Stimulated activated naive CD4-positive, alpha-beta T cell treated with Interleukin-2 at 50 U/mL for 16 hours (primary cell): Measurements from ENCODE around the gene GGNBP2.
A peak's percentile ranks its signal among the peaks of the same experiment; 100 is the strongest.

ENCODE experiments used
- DNase-seq: peaks from one replicate; lab custom pipeline; 2025; lab: John Stamatoyannopoulos, UW

GGNBP2 gene

DNA sequence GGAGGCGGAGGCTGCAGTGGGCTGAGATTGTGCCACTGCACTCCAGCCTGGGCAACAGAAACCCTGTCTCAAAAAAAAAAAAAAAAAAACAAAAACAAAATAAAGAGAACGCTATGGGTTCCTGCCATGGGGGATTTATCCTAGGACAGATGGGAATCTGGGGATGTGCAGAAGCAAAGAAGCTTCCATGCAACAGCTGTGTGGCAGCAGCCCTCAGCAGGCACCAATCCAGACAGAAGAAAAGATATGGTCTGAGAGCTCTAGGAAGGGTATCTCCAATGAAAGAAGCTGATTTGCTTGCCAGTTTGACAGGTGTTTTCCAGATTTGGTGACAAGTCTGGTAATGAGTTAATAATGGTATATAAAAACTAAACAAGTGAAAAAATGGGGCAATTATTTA, 21.6 kb upstream of the GGNBP2 start:
- DNase-seq: no peak

DNA sequence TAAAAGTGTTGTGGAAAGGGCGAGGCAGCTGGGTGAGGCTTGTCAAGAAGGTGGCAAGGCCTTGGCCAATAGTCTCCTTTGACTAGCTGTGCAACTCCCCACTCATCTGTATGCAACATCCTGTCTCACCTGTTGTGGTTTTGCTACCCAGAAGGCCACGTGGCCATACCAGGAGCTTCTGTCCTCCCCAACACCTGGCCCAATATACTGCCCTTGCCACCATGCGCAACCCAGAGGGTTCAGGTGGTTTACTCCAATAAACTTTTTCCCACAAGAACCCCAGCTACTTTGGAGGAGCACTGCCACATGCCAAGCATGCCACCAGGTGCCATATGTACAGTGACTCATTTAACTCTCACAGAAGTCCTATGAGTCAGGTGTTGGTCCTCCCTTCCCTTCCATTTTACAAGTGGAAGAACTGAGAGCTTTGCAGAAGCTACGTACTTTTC, 20.3 kb upstream of the GGNBP2 start:
- DNase-seq: no peak

DNA sequence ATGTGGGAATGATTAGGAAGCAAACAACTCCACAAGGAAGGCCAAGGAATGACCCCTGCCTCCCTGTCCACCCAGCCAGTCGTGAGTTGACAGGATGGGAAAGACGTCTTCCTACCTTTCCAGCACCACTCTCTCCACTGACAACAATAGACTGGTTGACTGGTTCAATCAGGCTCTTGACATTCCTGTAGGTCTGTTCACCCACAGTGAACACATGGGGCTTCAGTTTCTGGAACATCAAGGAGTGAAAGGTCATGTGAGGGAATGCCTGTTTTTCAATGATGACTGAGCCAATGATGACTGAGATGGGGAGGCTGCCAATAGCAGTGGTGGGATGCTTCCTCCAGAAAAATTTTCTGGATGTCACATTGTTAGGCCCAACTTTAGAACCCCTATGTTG, 19.6 kb upstream of the GGNBP2 start:
- DNase-seq: no peak

DNA sequence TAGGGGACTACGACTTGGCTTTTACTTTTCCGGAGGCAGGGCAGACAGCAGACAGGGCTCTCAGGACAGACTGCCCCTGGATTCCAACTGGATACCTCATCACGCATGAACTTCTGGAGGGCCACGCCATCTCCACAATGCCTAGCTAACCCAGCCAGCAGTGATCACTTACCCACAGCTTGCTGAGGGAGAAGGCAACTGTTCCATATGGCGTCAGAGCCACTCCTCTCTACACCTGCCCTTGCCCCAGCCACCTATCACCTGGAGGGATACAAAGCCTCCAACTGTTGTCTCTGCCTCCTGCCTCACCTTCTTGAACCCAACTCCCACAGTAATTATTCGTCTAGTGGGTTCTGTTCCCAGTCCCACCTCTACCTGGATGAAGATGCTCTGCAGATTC, 18.8 kb upstream of the GGNBP2 start:
- DNase-seq: no peak

DNA sequence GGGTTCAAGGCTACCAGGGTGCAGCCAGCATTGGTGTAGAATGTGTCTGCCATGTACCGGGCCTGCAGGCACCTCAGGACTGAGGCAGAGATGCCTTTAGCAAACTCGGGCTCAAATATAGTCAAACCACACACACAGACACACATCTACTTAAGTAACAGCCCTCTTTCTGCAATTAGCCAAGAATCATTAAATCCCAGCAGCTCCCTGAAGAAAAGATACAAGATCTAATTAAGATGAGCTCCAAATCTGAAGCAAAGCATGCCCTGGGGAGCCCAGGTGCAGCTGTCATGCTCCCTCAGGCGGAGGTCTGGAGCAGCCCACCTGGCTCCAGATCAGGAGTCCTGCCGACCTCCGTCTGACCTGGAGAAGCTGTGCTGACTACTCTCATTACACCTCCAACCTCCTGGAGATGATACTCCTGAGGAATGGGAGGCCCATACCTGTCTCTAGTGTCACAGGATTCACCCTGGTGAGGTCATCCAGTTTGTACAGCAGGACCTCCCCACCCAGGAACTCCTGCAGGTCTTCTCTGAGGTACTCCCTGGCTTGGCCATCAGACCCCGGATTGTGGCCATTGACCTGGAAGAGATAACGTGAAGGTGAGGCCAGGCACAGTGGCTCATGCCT, 17.0 kb upstream of the GGNBP2 start:
- DNase-seq: no peak

DNA sequence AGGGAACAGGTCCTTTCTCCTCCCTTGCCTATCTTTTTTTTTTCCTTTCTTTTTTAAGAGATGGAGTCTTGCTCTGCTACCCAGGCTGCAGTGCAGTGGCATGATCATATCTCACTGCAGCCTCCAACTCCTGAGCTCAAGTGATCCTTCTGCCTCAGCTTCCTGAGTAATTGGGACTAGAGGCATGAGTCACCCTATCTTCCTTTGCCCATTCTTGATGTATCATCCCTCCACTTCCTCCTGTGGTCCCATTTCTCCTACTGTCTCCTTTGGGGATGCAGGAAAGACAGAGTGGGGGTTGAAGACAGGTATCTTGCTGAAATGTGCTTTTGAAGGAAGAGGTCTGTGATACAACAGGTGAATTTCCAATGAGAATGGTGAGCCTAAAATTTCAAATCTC, 15.6 kb upstream of the GGNBP2 start:
- DNase-seq: no peak

DNA sequence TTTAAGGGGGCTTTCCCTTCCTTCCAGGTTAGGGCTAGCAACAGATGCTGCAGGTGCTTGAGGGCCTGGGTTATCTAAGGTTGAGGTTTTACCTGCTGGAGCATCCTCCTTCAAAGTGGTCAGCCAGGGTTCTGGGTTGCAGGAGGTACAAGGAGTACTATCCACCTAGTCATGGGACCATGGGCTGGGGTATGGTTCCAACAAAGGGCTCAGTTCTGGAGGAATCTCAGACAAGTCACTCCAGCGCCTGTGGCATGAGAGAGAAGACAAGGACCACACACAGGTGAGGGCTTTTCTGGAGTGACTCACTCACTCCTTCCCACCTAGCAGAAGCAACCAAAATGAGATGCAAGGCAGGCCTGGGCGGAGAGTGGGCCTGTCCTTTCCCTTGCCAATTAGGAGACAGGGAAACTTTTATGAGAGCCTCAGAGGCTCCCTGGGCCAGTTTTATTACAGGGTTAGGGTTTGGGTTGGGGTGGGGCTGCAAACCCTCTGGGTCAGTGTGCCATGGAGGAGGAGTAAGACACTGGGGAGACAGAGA, 12.2 kb upstream of the GGNBP2 start:
- no peak for DNase-seq

DNA sequence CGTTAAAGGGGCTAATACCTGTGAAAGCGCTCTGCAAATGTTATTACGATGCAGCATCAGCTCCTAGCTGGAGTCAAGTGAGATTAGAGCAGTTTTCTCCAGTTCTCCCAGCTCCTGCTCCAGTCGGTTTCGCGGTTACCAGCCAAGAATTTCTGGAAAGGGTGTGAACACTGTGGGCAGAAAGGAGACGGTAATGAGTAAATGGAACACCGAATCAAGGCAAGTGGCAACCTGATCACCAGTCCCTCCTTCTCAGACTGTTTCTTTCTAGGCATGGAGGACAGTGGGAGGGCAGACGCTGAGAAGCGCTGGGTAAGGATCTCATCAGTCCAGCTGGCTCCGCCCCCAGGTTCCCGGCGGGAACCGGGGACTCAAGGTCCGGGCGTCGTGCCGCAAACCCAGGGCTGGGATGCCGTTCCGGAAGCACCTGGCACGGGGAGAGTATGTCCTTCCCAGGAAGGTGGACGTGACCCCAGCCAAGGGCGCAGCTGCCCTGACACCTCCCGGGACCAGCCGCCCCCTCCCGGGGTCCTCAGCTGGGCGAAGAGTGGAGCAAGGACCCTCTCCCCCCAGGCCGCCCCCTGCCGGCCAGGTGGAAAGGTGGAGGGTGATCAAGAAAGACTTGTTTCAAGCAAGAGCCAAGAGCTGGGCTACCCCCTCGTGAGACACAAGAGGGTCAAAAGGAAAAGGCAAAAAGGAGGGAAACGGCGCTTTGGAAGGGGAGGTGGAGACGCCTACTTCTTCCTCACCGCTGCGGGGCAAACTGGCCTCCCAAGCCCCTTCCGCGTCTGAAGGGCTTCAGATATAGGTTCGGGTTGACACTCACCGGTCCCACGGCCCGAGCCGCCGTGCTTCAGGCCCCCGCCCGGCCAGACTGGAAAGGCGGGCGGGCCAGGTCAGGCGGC, 10.5 kb upstream of the GGNBP2 start:
- DNase-seq: peak; percentile 46

DNA sequence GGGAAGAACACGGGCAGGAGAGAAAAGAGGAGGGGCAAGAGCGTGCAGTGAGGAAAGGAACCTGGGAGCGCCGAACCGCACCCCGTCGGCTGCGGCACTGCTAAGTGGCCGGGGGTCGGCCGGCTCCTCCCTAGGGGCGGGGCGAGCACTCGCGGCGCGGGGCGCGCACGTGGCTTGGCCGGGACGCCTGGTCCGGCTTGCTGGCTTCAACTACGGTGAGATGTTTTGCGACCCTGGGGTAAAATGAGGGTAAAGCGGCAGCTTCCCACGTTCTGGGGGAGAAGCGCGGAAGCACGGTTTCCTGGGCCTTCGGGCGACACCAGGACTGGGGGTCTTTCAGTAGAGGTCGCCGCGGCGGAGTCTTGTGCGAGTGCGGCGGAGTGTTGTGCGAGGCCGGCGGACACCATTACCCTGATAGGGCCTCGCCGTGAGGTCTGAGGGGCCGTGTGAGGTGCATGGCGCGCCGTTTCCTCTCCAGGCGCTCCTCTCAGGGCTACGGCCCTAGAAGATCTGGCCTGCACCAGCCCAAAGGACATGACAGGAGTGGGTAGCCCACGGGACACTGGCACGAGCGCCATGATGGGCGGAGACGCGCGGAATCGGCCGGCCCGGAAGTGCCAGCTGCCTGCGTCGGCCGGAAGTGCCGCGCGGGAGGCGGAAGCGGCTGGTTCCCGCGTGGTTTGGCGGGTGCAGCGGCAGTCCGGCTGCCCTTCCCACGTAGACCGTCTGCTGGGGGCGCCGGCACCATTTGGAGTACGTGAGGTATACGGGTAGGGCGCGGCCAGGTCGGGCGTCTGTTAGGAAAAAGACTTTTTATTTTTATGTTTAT, 9.7 kb upstream of the GGNBP2 start, which contains the start of the genes MYO19 and PIGW:
Gene MYO19 (minus strand): TSS at position 29 of the 829 bp plus-strand sequence. CDS start 2,330 bp downstream, outside the sequence.
Gene PIGW (plus strand): TSS at position 148 of the 829 bp plus-strand sequence. CDS start 2,115 bp downstream, outside the sequence.
- DNase-seq: peak; percentile 87

DNA sequence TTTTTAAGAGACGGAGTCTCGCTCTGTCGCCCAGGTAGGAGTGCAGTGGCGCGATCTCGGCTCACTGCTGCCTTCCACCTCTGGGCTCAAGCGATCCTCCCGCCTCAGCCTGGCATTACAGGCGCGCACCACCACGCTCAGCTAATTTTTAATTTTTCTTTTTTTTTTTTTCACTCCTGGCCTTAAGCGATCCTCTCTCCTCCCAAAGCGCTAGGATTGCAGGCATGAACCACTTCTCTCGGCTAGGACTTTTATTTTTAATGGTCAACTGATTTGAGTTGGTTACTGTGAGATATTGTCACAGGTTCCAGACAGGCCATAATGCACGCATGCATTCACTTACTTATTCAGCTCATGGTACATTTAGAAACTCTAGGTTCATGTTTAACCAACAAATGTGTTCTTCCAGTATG, 9.0 kb upstream of the GGNBP2 start:
- DNase-seq: no peak

DNA sequence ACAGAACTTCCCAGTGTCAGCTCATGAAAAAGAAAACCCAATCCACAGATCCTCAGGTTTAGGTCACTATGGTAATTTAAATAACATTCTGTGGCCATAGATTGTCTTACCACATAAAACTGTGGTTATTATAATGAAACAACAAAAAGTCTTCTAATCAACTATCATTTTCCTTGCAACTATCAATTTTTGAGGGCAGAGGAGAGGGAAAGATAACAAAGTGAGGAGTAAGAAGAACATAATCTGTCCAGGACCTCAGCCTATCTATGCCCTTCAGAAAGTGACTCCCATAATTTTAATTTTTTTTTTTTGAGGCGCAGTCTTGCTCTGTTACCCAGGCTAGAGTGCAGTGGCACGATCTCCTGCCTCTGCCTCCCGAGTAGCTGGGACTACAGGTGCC, 4.0 kb upstream of the GGNBP2 start:
- DNase-seq: no peak

DNA sequence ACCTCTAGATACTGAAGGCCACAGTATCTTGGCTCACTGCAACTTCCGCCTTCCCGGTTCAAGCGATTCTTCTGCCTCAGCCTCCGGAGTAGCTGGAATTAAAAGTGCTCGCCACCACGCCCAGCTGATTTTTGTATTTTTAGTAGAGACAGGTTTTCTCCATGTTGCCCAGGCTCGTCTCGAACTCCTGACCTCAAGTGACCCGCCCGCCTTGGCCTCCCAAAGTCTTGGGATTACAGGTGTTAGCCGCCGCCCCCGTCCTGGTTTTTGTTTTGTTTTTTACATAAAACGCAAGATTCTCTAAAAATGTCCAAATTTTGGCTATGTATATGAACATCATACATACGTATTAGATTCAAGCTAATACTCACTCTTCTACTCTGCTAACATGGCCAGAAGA, 2.0 kb upstream of the GGNBP2 start:
- DNase-seq: no peak

DNA sequence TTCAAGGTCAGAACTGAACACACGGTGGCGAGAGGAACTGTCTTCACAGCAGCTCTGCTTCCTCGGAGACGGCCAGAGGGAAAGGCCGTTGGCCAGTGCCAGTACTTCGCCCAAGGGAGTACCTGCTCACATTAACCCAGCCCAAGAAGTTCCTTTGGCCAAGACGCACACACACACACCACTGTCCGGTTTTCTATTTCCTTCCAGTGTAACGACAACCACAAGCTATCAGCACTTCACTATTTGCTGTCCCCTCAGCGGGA, 744 bp upstream of the GGNBP2 start:
- DNase-seq: peak; percentile 10

DNA sequence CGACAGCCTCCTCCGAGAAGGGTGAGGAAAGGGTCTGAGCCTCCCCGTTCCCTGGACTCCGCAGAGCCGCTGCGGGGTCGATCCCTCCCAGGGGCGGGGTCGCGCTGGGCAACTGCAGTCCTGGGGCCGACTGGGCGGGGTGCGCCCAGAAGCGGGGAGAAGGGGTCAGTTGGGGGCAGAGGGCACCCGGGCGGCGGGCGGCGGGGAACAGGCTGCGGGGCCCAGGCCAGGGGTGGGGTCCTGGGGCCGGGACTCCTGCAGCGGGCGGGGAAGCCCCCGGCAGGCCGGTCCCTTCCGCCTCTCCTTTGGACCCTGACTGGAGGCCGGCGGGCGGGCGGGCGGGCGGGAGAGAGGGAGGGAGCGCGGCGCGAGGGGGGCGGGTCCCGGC, 352 bp downstream of the GGNBP2 start:
- DNase-seq: no peak

DNA sequence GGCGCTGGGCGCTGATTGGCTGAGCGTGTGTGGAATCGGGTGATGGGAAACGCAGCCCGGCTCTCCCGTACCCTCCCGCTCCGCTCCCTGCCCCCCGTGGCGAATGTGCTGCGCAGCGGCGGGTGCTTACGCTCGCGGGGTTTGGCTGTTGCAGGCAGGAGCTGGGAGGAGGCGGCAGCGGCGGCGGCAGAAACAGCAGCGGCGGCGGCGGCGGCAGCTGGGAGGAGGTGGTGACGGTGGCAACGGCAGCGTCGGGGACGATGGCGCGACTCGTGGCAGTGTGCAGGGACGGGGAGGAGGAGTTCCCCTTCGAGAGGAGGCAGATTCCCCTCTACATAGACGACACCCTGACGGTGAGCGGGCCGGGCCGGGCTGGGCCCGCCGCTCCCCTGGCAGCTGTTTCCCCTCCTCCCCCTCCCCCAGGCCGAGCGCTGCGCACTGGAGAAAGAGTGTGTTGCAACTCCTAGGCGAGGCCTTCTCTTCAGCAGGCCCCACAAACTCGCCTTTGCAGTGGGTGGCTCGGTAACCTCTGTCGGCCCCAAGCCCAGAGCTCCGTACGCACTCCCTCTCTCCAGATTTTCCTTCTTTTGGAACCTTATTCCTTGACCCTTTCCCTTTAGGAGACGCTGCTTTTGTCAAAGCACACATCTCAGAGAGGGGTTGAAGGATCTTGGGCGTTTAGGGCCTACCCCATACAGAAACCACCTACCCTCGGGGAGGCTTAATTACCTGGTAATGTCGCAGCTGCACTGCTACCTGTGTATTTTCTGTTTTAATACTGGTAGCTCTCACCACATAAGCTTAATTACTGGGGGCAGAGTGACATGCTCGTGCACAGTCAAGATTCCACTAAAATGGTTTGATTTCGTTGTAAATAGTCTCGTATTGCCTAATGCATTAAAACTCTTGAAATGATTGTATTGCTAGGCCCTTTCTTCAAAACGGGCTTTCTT, 1.0 kb downstream of the GGNBP2 start:
- DNase-seq: peak; percentile 96

DNA sequence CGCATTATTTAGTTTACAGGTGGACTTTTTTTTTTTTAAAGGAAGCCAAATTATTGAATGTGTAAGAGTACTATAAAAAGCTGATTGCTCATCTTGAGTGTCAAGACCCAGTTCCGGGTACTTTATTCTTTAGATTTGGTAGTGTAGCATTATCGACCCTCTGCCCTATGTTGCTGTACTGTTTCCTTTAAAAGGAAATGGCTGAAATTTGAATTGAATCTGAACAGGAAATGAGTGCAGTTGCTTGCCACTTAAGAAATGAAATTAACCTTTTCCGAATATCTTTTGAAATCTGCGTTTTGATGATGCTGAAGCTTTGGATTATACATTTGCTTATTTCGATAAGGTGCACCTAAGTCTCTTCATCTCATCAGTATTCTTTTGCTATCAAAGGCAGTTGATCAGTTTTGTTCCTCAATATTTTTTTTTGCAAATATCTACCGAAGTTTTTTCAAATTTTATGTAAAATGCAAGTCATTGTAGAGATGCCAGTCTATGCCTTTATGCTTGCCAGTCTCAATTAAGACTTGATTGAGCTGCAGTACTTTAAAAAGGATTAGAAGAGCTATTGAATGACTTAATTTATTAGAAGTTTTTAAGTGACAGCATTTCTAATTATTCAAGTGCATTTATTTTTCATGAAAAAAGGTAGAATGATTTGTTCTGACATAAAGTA, 1.8 kb downstream of the GGNBP2 start:
- DNase-seq: no peak

DNA sequence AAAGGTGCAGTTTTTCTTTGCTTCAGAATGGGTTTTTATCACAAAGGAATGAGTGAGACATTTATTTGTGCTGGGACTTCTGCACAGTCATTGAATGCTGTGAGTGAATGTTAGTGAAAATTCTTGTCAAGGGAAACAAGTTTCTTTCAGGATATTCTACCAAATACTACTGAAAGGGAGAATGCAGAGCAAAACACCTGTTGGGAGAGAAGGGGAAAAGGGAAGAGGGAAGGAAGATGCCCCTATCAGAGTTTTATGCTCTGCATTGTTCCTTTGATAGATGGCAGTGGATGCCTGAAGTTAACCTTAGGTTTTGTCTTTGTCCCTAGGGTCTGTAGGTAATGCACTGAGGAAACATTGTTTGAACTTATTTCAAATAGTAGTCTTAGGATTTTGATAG, 3.1 kb downstream of the GGNBP2 start:
- no peak for DNase-seq

DNA sequence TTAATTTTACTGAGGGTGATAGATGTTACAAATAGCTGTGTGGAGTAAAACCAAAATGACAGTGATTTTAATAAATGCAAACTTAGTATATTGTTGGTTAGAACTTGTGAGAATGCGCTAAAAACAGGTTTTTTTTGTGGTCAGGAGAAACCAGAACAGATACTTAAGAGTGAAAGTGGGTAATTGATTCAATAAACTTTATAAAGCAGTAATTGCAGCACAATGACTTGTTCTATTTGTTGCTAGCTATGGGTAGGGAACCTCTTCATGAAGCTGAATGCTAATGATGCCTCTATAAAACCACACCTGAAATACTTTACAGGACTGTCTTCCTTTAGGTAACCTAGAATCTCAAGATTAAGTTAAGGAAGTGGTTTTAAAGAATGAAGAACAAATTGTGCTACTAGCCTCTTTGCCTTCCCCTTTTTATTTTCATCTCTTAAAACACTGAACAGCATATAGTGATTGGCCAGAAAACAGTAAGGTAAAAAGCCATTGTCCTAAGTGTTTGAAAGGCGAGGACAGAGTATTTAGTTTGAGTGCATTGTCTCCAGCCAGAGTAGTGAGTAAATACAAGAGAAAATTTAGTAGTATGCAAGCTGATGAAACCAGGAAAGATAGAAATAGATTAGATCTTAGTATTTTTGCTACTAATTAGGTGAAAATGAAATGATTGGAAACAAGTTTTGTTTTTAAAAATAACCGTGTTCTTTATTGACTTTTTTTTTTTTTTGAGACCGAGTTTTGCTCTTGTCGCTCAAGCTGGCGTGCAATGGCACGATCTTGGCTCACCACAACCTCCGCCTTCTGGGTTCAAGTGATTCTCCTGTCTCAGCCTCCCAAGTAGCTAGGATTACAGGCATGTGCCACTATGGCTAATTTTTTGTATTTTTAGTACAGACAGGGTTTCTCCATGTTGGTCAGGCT, 6.0 kb downstream of the GGNBP2 start:
- DNase-seq: no peak

DNA sequence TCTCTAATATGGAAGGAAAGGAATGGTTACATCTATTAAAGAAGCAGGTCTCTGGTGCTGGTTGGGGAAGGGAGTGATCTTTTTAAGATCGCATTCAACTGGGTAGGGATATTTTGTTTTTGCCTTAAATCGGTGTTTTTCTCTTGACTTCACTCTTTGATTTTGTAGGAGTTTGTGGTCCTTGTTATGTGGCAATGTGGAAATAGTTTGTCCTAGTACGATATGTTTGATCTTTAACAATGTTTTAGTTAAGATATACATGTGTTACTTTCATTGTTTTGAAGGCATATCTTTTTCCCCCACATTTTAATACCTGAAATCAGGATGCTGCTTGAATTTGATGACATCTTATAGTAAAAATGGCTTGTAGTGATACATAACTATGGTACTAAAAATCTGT, 8.7 kb downstream of the GGNBP2 start:
- DNase-seq: no peak

DNA sequence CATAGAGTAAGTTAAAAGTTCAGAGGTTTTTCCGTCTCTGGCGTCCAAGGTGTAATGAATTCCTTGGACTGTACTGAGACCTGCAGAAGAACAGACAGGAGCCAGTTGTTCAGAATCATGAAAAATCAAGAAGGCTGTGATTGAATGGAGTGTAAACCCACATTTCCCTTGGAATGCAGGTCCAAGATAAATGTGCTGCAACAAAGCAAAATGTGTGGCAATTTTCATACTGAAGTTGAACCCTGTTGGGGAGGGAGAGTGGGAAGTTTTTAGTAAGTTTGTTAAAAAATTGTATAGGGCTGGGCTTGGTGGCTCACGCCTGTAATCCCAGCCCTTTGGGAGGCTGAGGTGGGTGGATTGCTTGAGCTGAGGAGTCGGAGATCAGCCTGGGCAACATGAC, 21.4 kb downstream of the GGNBP2 start:
- no peak for DNase-seq
